NK-92 treated with Interleukin-12 subunit alpha and Interleukin-12 subunit beta, amount 100 ng/mL, for 24 hours (cell line): ENCODE results near the gene UBE2S.
"Not testable (repeated sequence)": the region's sequence is repeated elsewhere in the genome, so short reads cannot be mapped to it uniquely, and the experiment has no call there.

ENCODE experiments used
- DNase-seq: peaks from one replicate; lab custom pipeline; 2025; lab: John Stamatoyannopoulos, UW

The UBE2S gene

GRCh38 chr19:55440411-55441105 is 33.0 kb upstream of the UBE2S start:
- DNase-seq = no peak

GRCh38 chr19:55439052-55439451 is 31.5 kb upstream of the UBE2S start:
- DNase-seq = no peak

GRCh38 chr19:55437410-55437809 is 29.8 kb upstream of the UBE2S start:
- DNase-seq = no peak

GRCh38 chr19:55436847-55437246 is 29.3 kb upstream of the UBE2S start:
- no peak for DNase-seq

- DNase-seq = no peak
These were observed 27.4 kb upstream of the UBE2S start for GRCh38 chr19:55435020-55435419.

- DNase-seq = no peak
These were observed 26.9 kb upstream of the UBE2S start for GRCh38 chr19:55434356-55434919.

- no peak for DNase-seq
These were observed 25.7 kb upstream of the UBE2S start for GRCh38 chr19:55433292-55433691.

- DNase-seq = no peak
These were observed 24.8 kb upstream of the UBE2S start for GRCh38 chr19:55432241-55432959.

GRCh38 chr19:55431183-55431582 is 23.6 kb upstream of the UBE2S start:
- DNase-seq = no peak

- DNase-seq = no peak
These were observed 18.5 kb upstream of the UBE2S start for GRCh38 chr19:55426042-55426441.

- no peak for DNase-seq
These were observed 16.9 kb upstream of the UBE2S start for GRCh38 chr19:55424518-55424917.

- no peak for DNase-seq
These were observed 15.8 kb upstream of the UBE2S start for GRCh38 chr19:55423225-55424005.

GRCh38 chr19:55421281-55421680 is 13.7 kb upstream of the UBE2S start:
- not testable (repeated sequence) for DNase-seq

GRCh38 chr19:55419624-55420236 is 12.1 kb upstream of the UBE2S start:
- no peak for DNase-seq

GRCh38 chr19:55419103-55419502 is 11.5 kb upstream of the UBE2S start:
- no peak for DNase-seq

- DNase-seq = peak; percentile 19
These were observed 10.6 kb upstream of the UBE2S start for GRCh38 chr19:55418185-55418584.

GRCh38 chr19:55410168-55410567 is 2.6 kb upstream of the UBE2S start:
- DNase-seq = no peak

GRCh38 chr19:55409179-55409578 is 1.6 kb upstream of the UBE2S start:
- not testable (repeated sequence) for DNase-seq

GRCh38 chr19:55408533-55408872 is 915 bp upstream of the UBE2S start:
- DNase-seq = no peak

GRCh38 chr19:55407800-55408532 is 378 bp upstream of the UBE2S start:
- DNase-seq = peak; percentile 98

- DNase-seq = peak; percentile 61
These were observed 600 bp downstream of the UBE2S start for GRCh38 chr19:55406826-55407549.
